Gastrocnemius medialis (tissue), 4 donors: ENCODE measurements around the gene PGLYRP3. TPM values are rescaled to one million over a fixed set of nuclear protein-coding genes. Genes with fewer than 3 reads are reported as not detected.

ENCODE experiments used
- ATAC-seq, 2 donors: fragments of 150-250 bp; one replicate each; pipeline ENCODE4 v1.9.1; 2016
- DNase-seq, 2 donors: peaks; one replicate each; pipeline ENCODE4 v3.0.0-alpha.2; 2019
- H3K27ac ChIP-seq, 4 donors: fragments of 200-600 bp; sonication (generic); 1 replicate in 1 of 4; 2 replicates in 3 of 4; pipeline ENCODE4 v1.5.1; 2016 to 2018; ENCODE audit warnings: mild to moderate bottlenecking in 2 of 4, moderate library complexity in 1 of 4
- H3K27me3 ChIP-seq, 3 donors: fragments of 200-600 bp; sonication (generic) in 2 of 3; 1 replicate in 1 of 3; 2 replicates in 2 of 3; pipeline versions ENCODE4 v1.5.1 to v1.6.0; 2016 to 2019; ENCODE audit warnings: mild to moderate bottlenecking in 1 of 3, moderate library complexity in 1 of 3
- H3K36me3 ChIP-seq, 2 donors: fragments of 200-600 bp; sonication (generic) in 1 of 2; one replicate each; pipeline ENCODE4 v1.5.1; 2017 to 2018
- H3K4me1 ChIP-seq, 2 donors: fragments of 200-600 bp; sonication (generic) in 1 of 2; one replicate each; pipeline ENCODE4 v1.5.1; 2016 to 2017; ENCODE audit warnings: mild to moderate bottlenecking in 2 of 2
- H3K4me3 ChIP-seq, 4 donors: fragments of 200-600 bp; sonication (generic) in 3 of 4; 1 replicate in 1 of 4; 2 replicates in 3 of 4; pipeline ENCODE4 v1.5.1; 2016 to 2019; ENCODE audit warnings: mild to moderate bottlenecking in 2 of 4
- H3K9me3 ChIP-seq, 3 donors: fragments of 200-600 bp; sonication (generic) in 2 of 3; 1 replicate in 1 of 3; 2 replicates in 2 of 3; pipeline ENCODE4 v1.5.1; 2016 to 2019
- POLR2A ChIP-seq, 2 donors: fragments of 450-650 bp; IDR thresholded peaks; one replicate each; pipeline ENCODE4 v1.6.1; 2017; ENCODE audit warnings: antibody characterized with exemption in 2 of 2, mild to moderate bottlenecking in 2 of 2, moderate library complexity in 2 of 2
- in situ Hi-C, 4 donors: fragments of 200-750 bp; cut with MboI; loops; one replicate each; pipeline versions ENCODE4 v1.15.0 to v1.8.0; 2017; ENCODE audit warnings: low sequenced_read_pairs in 4 of 4
- intact Hi-C: fragments of 100-400 bp; cut with DNase I; formaldehyde crosslinking; loops from one replicate; pipeline ENCODE4 v1.15.1; 2023; ENCODE audit warnings: low total_unique reads
- total RNA-seq, 4 donors: library from RNA; depleted of rRNA; stranded (reverse); fragments of >200 nt; gene quantifications; one replicate each; pipeline versions ENCODE4 v1.1.0 to v1.2.3, GENCODE V29; 2016

Gene PGLYRP3
- total RNA-seq, 4 donors from 2014 or later, result not detected

DNA sequence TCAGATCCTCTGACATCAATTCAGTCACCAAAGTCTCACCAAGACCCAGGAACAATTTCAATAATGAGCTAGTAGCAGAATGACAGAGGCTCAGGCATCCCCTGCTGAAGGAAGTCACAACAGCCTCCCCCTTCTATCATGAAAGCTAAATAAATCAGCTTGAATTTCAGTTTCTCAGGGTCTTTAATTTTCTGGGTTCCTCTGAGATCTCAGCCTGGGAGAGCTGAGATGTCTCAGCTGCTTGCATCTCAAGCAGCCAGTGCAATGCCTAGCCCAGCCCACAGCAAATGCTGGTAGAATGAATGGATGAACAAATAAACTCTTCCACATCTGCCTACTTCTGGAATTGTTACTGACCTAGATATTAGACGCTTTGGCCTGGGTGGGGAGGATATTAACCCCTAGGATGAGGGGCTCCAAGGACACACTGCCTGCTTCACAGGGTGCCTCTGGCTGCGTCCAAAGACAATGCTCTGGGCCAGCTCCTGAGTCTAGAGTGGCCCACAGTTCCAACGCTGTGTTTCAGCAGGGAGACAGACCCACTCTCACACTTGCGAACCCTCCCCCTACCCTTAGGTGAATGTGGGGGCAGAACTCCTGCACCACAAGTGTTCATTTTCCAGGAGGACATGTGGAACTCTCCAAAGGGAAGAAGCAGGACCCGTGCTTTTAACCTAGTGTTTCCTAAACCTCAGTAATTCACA lies 64.4 kb downstream of the PGLYRP3 start:
- in situ Hi-C loops, result no loop called here
- ATAC-seq (no peak), DNase-seq (no peak)
- no peaks in the 10 kb centered on the region for H3K9me3 ChIP-seq
- H3K27me3 ChIP-seq, result peaks cover 0 to 3% (median 0%) of the 10 kb centered on the region in 3 donors
- no peak overlapping the region for H3K4me3 ChIP-seq
- no peak for TF ChIP-seq POLR2A (IDR thresholded peaks at IDR 0.05)
- H3K27ac ChIP-seq, result no peak overlapping the region
- intact Hi-C loops, result no loop called here
- H3K4me1 ChIP-seq, result no peaks in the 10 kb centered on the region
- H3K36me3 ChIP-seq, result no peaks in the 10 kb centered on the region

Other genes starting within 250 kb of the PGLYRP3 start
- gene SPRR2B, start 241.3 kb downstream of the PGLYRP3 start, total RNA-seq, result not detected
- gene SPRR2E, start 218.4 kb downstream of the PGLYRP3 start, total RNA-seq, result not detected
- not detected for gene SPRR2F, start 199.4 kb downstream of the PGLYRP3 start, total RNA-seq
- not detected for gene SPRR2G, start 162.1 kb downstream of the PGLYRP3 start, total RNA-seq
- gene LELP1, start 109.5 kb downstream of the PGLYRP3 start, total RNA-seq, result not detected
- not detected for gene PRR9, start 95.4 kb downstream of the PGLYRP3 start, total RNA-seq
- gene LORICRIN, start 53.3 kb downstream of the PGLYRP3 start, total RNA-seq, result not detected
- gene PGLYRP4, start 35.9 kb upstream of the PGLYRP3 start, total RNA-seq, result not detected
- 100 to 1,000 TPM in 2 of 4 donors, 10 to 100 TPM in 2; 57.4 to 205 (median 87.1) TPM for gene S100A9, start 44.9 kb upstream of the PGLYRP3 start, total RNA-seq
- 1 to 10 TPM in 2 of 4 donors, not detected in 2; 2.2 to 2.9 TPM for gene S100A12, start 62.7 kb upstream of the PGLYRP3 start, total RNA-seq
- 10 to 100 TPM in 2 of 4 donors, 1 to 10 TPM in 2; 4.2 to 41.6 (median 12.5) TPM for gene S100A8, start 78.1 kb upstream of the PGLYRP3 start, total RNA-seq
- gene S100A7A, start 103.6 kb upstream of the PGLYRP3 start, total RNA-seq, result not detected
- not detected for gene S100A7, start 147.7 kb upstream of the PGLYRP3 start, total RNA-seq
- 100 to 1,000 TPM; 153 to 361 (median 224) TPM for gene S100A6, start 223.0 kb upstream of the PGLYRP3 start, total RNA-seq
- not detected for gene S100A5, start 228.0 kb upstream of the PGLYRP3 start, total RNA-seq
- 100 to 1,000 TPM in 3 of 4 donors, 10 to 100 TPM in 1; 76.8 to 377 (median 144) TPM for gene S100A4, start 232.9 kb upstream of the PGLYRP3 start, total RNA-seq
- gene S100A3, start 236.3 kb upstream of the PGLYRP3 start, total RNA-seq, result 1 to 10 TPM in 1 of 4 donors, under 1 TPM in 1, not detected in 2; 0.88 to 1.6 TPM